ENCODE results near the gene TRIM31. TPM values are rescaled to one million over a fixed set of nuclear protein-coding genes. Genes with fewer than 3 reads are reported as not detected.

TRIM31 gene
- total and polyA plus RNA-seq, 2 of the 4 experiments (the other 2 are of a cell fraction), result not detected

DNA sequence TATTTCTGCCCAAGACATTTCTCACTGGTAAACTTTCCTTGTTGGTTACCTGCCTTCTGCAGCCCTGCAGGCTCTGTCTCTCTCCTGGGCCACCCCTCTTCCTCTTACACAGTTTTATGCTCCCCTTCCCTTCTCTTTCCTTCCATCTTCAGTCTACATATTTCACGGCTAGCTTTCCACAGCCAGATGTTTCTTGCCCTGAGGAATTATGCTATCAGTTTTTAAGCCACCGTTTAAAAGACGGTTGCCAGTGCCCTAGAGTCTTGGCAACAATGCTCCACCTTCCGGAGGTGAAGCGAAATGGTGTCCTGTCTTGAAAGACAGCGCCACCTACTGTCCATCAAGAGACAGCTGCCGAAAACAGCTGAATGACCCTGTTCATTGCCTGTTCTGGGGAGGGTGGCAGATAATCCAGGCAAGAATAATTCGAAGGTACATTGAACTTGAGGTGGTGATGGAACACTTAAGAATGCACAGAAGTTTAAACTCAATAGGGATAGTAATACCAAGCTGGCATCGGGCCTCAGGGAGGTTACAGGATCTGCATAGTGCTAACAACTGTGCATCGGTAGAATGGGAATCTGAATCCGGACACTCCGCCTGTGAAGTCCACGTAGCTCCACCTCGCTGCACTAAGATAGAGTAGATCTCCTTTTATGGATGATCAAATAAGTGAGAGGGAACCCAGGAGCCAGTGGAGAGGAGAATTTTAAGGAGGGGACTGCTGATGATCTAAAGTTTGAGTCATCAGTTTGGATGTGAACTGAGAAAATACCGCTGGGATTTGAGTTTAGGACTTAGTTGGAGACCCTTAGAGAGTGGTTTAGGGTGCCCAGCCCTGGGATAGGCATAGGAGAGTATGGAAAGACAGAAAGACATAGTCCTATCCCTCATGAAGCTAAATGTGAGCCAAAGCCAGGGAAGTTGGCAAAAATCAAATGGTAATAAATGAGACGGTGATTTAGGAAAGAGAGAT is 18.3 kb upstream of the TRIM31 start (continued):
- TF ChIP-seq MAZ (IDR thresholded peaks at IDR 0.05; ENCODE audit: borderline replicate concordance, low read depth, low read length) (no peak), MXI1 (IDR thresholded peaks at IDR 0.05; ENCODE audit: borderline replicate concordance, low read depth, low read length) (no peak)

GRCh38 chr6:30130179-30130679 is 17.3 kb upstream of the TRIM31 start:
- BruUV-seq (replicated peaks), result no TSS peak
- Histone ChIP-seq H4K5ac (ENCODE audit: low read depth, low read length) (no peak overlapping the region), H3K9ac (ENCODE audit: low read depth, low read length) (no peak overlapping the region), H2AK9ac (replicated peaks; ENCODE audit: low read depth, low read length, poor library complexity) (no peak overlapping the region), H3K27me3 (ENCODE audit: control insufficient read depth, insufficient read depth, low read length) (peaks cover 51% of the 10 kb centered on the region), H2BK5ac (ENCODE audit: low read depth, low read length, poor library complexity, severe bottlenecking) (no peak overlapping the region), H3K18ac (ENCODE audit: low read depth, low read length) (no peak overlapping the region), H4K20me1 (ENCODE audit: insufficient read depth, low read length) (no peaks in the 10 kb centered on the region), H3K4ac (ENCODE audit: low read depth, low read length) (no peak overlapping the region), H2BK15ac (ENCODE audit: low read depth, low read length) (no peak overlapping the region), H4K91ac (ENCODE audit: insufficient read depth, low read depth, low read length) (no peak overlapping the region), H2BK20ac (ENCODE audit: low read depth, low read length) (no peak overlapping the region), H2AFZ (replicated peaks; ENCODE audit: low read length, poor library complexity) (no peak overlapping the region), H3K4me2 (ENCODE audit: low read depth, low read length) (no peak overlapping the region), H3K14ac (replicated peaks; ENCODE audit: low read depth, low read length) (no peak overlapping the region), H3K56ac (ENCODE audit: extremely low read depth, insufficient read depth, low read length) (no peak overlapping the region), H2BK120ac (ENCODE audit: low read depth, low read length) (no peak overlapping the region), H3K9me1 (ENCODE audit: insufficient read depth, low read length) (no peaks in the 10 kb centered on the region), H3K36me3 (ENCODE audit: control insufficient read depth, insufficient read depth, low read length) (no peaks in the 10 kb centered on the region), H2AK5ac (ENCODE audit: low read depth, low read length) (no peak overlapping the region), H3K23ac (ENCODE audit: low read depth, low read length) (no peak overlapping the region), H3K27ac (ENCODE audit: insufficient read depth, low read length) (no peak overlapping the region), H3K9me3 (ENCODE audit: control insufficient read depth, insufficient read depth, low read length) (no peaks in the 10 kb centered on the region), H3K4me1 (ENCODE audit: control insufficient read depth, insufficient read depth, low read length) (no peaks in the 10 kb centered on the region), H4K8ac (ENCODE audit: low read depth in 2 of 2, low read length in 2 of 2) (no peak overlapping the region), H3K4me3 (ENCODE audit: insufficient read depth, low read depth, low read length) (no peak overlapping the region), H3K79me1 (ENCODE audit: low read depth in 1 of 2, low read length in 2 of 2) (no peaks in the 10 kb centered on the region)
- CTCF ChIA-PET, result interaction anchor here (0.5 to 6.1 kb wide), 8 partner anchors 8 to 1660 kb away, joined by 3 to 54 read pairs (median 8); no protein-coding TSS in a partner anchor
- in situ Hi-C loops (cut with MboI; ENCODE audit: low sequenced_read_pairs) (loop anchor here (10.0 kb wide), 1 partner anchor 285 kb away; no protein-coding TSS in a partner anchor), intact Hi-C loops (cut with micrococcal nuclease) (loop anchor here (2.0 kb wide), 1 partner anchor 63 kb away; the partner anchor contains the start of gene PPP1R11), dilution Hi-C loops (cut with HindIII; ENCODE audit: low sequenced_read_pairs, unreplicated experiment) (no loop called here)
- WGBS, 2 experiments (ENCODE audit: extremely low coverage in 2 of 2, insufficient read length in 1 of 2), result no CpG with 5 or more reads among the region's 4 CpGs
- DNase-seq (no peak), ATAC-seq (ENCODE audit: low read depth) (no peak)
- POLR2A ChIA-PET (ENCODE audit: unreplicated experiment), result no interaction called here
- no peak for TF ChIP-seq RCOR1 (IDR thresholded peaks at IDR 0.05; ENCODE audit: insufficient replicate concordance, low read length)
- no peak for TF ChIP-seq CEBPB (IDR thresholded peaks at IDR 0.05; ENCODE audit: low read depth, low read length)
- TF ChIP-seq, protein P1, sequence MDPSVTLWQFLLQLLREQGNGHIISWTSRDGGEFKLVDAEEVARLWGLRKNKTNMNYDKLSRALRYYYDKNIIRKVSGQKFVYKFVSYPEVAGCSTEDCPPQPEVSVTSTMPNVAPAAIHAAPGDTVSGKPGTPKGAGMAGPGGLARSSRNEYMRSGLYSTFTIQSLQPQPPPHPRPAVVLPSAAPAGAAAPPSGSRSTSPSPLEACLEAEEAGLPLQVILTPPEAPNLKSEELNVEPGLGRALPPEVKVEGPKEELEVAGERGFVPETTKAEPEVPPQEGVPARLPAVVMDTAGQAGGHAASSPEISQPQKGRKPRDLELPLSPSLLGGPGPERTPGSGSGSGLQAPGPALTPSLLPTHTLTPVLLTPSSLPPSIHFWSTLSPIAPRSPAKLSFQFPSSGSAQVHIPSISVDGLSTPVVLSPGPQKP (IDR thresholded peaks at IDR 0.05; ENCODE audit: borderline replicate concordance, low read depth, low read length), result no peak
- no peak for TF ChIP-seq FOS (IDR thresholded peaks at IDR 0.05; ENCODE audit: low read depth, low read length)
- TF ChIP-seq BHLHE40 (IDR thresholded peaks at IDR 0.05; ENCODE audit: low read depth, low read length), result no peak
- no peak for TF ChIP-seq MAZ (IDR thresholded peaks at IDR 0.05; ENCODE audit: borderline replicate concordance, low read depth, low read length)
- no peak for TF ChIP-seq POLR2A (IDR thresholded peaks at IDR 0.05; ENCODE audit: low read depth, low read length)
- no peak for TF ChIP-seq MXI1 (IDR thresholded peaks at IDR 0.05; ENCODE audit: borderline replicate concordance, low read depth, low read length)
- TF ChIP-seq, protein P2, sequence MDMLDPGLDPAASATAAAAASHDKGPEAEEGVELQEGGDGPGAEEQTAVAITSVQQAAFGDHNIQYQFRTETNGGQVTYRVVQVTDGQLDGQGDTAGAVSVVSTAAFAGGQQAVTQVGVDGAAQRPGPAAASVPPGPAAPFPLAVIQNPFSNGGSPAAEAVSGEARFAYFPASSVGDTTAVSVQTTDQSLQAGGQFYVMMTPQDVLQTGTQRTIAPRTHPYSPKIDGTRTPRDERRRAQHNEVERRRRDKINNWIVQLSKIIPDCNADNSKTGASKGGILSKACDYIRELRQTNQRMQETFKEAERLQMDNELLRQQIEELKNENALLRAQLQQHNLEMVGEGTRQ (IDR thresholded peaks at IDR 0.05; ENCODE audit: low read depth, low read length), result no peak
- TF ChIP-seq NFE2L2 (IDR thresholded peaks at IDR 0.05; ENCODE audit: low read depth, low read length), result no peak
